Lung (tissue), 12 donors: ENCODE measurements around the gene DIPK1B. TPM values are rescaled to one million over a fixed set of nuclear protein-coding genes. Genes with fewer than 3 reads are reported as not detected.

Source experiments
- ATAC-seq: fragments of 200-7000 bp; cut with Tn5 transposase; one replicate; pipeline ENCODE4 v1.9.1; 2020; ENCODE audit warnings: moderate number of reproducible peaks; ENCODE audit not compliant: insufficient read depth, low FRiP score
- DNase-seq, 3 donors: peaks; one replicate each; pipeline ENCODE4 v3.0.0-alpha.2; 2013 to 2017
- H3K27ac ChIP-seq, 2 donors: one replicate each; pipeline ENCODE4 v1.5.1; 2013; ENCODE audit warnings: mild to moderate bottlenecking in 2 of 2, moderate library complexity in 2 of 2, control low read depth in 1 of 2, inconsistent platforms in 1 of 2, low read depth in 1 of 2, low read length in 1 of 2
- H3K27me3 ChIP-seq, 3 donors: one replicate each; pipeline ENCODE4 v1.5.1; 2013; ENCODE audit warnings: low read length in 2 of 3; ENCODE audit not compliant: control insufficient read depth in 3 of 3, insufficient read depth in 3 of 3
- H3K36me3 ChIP-seq, 4 donors: one replicate each; pipeline ENCODE4 v1.5.1; 2013; ENCODE audit warnings: low read length in 4 of 4, mild to moderate bottlenecking in 1 of 4, moderate library complexity in 1 of 4; ENCODE audit not compliant: control insufficient read depth in 4 of 4, insufficient read depth in 4 of 4
- H3K4me1 ChIP-seq, 5 donors: one replicate each; pipeline ENCODE4 v1.5.1; 2013; ENCODE audit warnings: low read length in 5 of 5, mild to moderate bottlenecking in 2 of 5, moderate library complexity in 1 of 5; ENCODE audit not compliant: control insufficient read depth in 5 of 5, insufficient read depth in 5 of 5
- H3K4me3 ChIP-seq: one replicate; pipeline ENCODE4 v1.5.1; 2013; ENCODE audit warnings: mild to moderate bottlenecking, control low read depth, moderate library complexity
- H3K9ac ChIP-seq, 2 donors: one replicate each; pipeline ENCODE4 v1.5.1; 2013; ENCODE audit warnings: low read length in 2 of 2, control low read depth in 1 of 2; ENCODE audit not compliant: insufficient read depth in 1 of 2
- H3K9me3 ChIP-seq, 4 donors: one replicate each; pipeline ENCODE4 v1.5.1; 2013; ENCODE audit warnings: low read length in 3 of 4, mild to moderate bottlenecking in 1 of 4, moderate library complexity in 1 of 4; ENCODE audit not compliant: control insufficient read depth in 4 of 4, insufficient read depth in 3 of 4
- WGBS, 2 donors: extraction: QIAGEN DNeasy Blood & Tissue Kit; methylation state at CpG; one replicate each; pipeline ENCODE4 v1.1.7; 2013; 5-methylcytosine and 5-hydroxymethylcytosine counted together
- polyA plus RNA-seq, 2 donors: library from polyadenylated mRNA; stranded (reverse); fragments of 200-250 nt; gene quantifications; one replicate each; pipeline ENCODE4 v1.2.1, GENCODE V29; 2013
- total RNA-seq, 2 donors: library from RNA; depleted of rRNA in 1 of 2; stranded (reverse); fragments of >200 nt in 1 of 2; gene quantifications; one replicate each; pipeline ENCODE4 v1.2.1, GENCODE V29; 2014 to 2021
- TF ChIP-seq, protein P1 (sequence below): IDR thresholded peaks from 2 replicates; pipeline ENCODE4 v1.5.1; 2012; ENCODE audit warnings: mild to moderate bottlenecking; ENCODE audit errors: control extremely low read depth, extremely low read depth
- donor health status: control.
- donor health status: control.
- donor health status: Bipolar disorder and iron deficiency.
- donor health status: healthy.
- donor health status: DM: yes; HTN: yes; CAD: no.

The DIPK1B gene
- total and polyA plus RNA-seq, 4 donors: 12.5 to 26.7 (median 13.9) TPM

DNA sequence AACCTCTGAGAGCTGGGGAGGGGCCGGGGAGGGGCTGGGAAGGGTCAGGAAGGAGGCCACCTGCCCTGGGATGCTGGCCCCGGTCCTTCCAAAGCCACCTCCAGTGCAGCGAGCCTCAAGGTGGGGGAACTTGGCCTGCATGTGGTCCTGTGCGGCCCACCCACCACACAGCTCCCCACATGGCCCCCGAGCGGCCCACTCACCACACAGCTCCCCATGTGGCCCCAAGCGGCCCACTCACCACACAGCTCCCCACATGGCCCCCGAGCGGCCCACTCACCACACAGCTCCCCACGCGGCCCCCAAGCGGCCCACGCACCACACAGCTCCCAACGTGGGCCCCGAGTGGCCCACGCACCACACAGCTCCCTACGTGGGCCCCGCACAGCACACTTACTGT, 32.4 kb downstream of the DIPK1B start:
- Histone ChIP-seq H3K9ac (no peak overlapping the region), H3K27ac (no peak overlapping the region), H3K36me3 (no peaks in the 10 kb centered on the region), H3K4me1 (peaks cover 0 to 15% (median 10%) of the 10 kb centered on the region in 5 donors), H3K9me3 (no peaks in the 10 kb centered on the region), H3K27me3 (peaks cover 0 to 7% (median 4%) of the 10 kb centered on the region in 3 donors), H3K4me3 (no peak overlapping the region)
- 86 to 95% methylated on average over 15 to 18 of the region's 18 CpGs for WGBS, 2 donors
- ATAC-seq (no peak), DNase-seq (no peak)
- TF ChIP-seq, protein P1, sequence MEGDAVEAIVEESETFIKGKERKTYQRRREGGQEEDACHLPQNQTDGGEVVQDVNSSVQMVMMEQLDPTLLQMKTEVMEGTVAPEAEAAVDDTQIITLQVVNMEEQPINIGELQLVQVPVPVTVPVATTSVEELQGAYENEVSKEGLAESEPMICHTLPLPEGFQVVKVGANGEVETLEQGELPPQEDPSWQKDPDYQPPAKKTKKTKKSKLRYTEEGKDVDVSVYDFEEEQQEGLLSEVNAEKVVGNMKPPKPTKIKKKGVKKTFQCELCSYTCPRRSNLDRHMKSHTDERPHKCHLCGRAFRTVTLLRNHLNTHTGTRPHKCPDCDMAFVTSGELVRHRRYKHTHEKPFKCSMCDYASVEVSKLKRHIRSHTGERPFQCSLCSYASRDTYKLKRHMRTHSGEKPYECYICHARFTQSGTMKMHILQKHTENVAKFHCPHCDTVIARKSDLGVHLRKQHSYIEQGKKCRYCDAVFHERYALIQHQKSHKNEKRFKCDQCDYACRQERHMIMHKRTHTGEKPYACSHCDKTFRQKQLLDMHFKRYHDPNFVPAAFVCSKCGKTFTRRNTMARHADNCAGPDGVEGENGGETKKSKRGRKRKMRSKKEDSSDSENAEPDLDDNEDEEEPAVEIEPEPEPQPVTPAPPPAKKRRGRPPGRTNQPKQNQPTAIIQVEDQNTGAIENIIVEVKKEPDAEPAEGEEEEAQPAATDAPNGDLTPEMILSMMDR: no peak

DNA sequence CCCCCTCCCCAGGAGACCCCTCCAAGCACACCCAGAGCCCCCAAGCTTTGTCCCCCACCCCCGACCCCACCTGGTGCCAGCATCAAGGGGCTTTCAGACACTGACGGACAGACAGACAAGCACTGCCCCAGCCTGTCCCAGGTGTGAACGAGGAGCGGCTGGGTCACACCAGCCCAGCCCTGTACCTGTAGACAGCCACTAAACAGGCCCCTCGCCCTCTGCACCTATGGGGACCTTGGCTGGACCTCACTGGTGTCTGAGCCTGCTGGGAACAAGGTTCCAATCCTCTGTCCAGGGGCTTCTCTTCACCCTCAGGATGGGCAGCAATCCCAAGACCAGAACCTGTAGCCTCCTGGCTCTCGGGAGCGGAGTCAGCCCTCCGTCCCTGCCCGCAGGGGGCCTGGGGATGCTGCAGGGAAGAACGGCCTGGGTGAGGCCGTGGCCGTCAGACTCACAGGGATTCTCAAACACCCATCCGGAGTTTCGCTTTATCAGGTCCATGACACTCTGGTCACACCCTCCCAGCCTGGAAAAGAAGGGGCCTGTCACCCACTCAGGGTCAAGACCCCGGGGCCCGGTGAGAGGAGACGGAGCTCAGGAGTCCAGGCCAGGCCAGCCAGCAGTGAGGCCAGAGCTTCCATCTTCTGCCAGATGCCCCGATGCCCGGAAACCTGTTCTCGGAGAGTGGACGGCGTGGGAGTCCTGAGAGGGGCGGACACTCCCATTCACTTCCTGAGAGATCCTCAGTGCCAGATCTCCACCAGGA, 33.2 kb downstream of the DIPK1B start:
- Histone ChIP-seq H3K9ac (no peak overlapping the region), H3K4me3 (no peak overlapping the region), H3K27ac (peak overlapping the region in 1 of 2 donors; percentile 34), H3K9me3 (no peaks in the 10 kb centered on the region), H3K4me1 (peaks cover 0 to 15% (median 10%) of the 10 kb centered on the region in 5 donors), H3K36me3 (no peaks in the 10 kb centered on the region), H3K27me3 (peaks cover 0 to 4% (median 2%) of the 10 kb centered on the region in 3 donors)
- DNase-seq (no peak), ATAC-seq (no peak)
- TF ChIP-seq, protein P1: no peak
- WGBS, 2 donors: 72 to 89% methylated on average over 23 of the region's 23 CpGs

DNA sequence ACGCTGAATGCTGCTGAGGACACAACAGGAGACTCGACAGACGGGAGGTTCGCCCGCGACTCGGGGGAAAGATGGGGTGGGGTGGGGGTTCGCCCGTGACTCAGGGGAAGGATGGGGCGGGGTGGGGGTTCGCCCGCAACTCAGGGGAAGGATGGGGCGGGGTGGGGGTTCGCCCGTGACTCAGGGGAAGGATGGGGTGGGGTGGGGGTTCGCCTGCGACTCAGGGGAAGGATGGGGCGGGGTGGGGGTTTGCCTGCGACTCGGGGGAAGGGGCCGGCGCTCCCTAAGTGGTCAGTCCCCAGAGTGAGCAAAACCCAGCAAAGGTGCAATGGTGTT, 33.8 kb downstream of the DIPK1B start:
- peaks cover 0 to 4% (median 2%) of the 10 kb centered on the region in 3 donors for H3K27me3 ChIP-seq
- no peak overlapping the region for H3K4me3 ChIP-seq
- H3K9me3 ChIP-seq: no peaks in the 10 kb centered on the region
- H3K27ac ChIP-seq: no peak overlapping the region
- ATAC-seq (no peak), DNase-seq (no peak)
- H3K36me3 ChIP-seq: no peaks in the 10 kb centered on the region
- H3K9ac ChIP-seq: no peak overlapping the region
- TF ChIP-seq, protein P1: no peak
- 52 to 65% methylated on average over 18 to 22 of the region's 22 CpGs for WGBS, 2 donors
- H3K4me1 ChIP-seq: peaks cover 0 to 10% (median 6%) of the 10 kb centered on the region in 5 donors
